Mucosa of rectum (tissue), 2 donors: ENCODE data around the gene IL17F.

Experiments used
- H3K27ac ChIP-seq, 2 donors: one replicate each; pipeline ENCODE4 v1.7.0; 2013; ENCODE audit warnings: inconsistent platforms in 2 of 2, low read depth in 2 of 2, low read length in 2 of 2
- H3K27me3 ChIP-seq, 2 donors: one replicate each; pipeline ENCODE4 v1.7.0; 2013; ENCODE audit warnings: low read length in 2 of 2; ENCODE audit not compliant: control insufficient read depth in 2 of 2, insufficient read depth in 2 of 2
- H3K36me3 ChIP-seq, 2 donors: one replicate each; pipeline ENCODE4 v1.7.0; 2013; ENCODE audit warnings: low read length in 2 of 2; ENCODE audit not compliant: control insufficient read depth in 2 of 2, insufficient read depth in 2 of 2
- H3K4me1 ChIP-seq, 2 donors: one replicate each; pipeline ENCODE4 v1.7.0; 2013; ENCODE audit warnings: low read length in 2 of 2, mild to moderate bottlenecking in 1 of 2; ENCODE audit not compliant: control insufficient read depth in 2 of 2, insufficient read depth in 2 of 2
- H3K4me3 ChIP-seq, 2 donors: one replicate each; pipeline ENCODE4 v1.7.0; 2013; ENCODE audit warnings: low read length in 2 of 2
- H3K9ac ChIP-seq, 2 donors: one replicate each; pipeline ENCODE4 v1.7.0; 2013; ENCODE audit warnings: low read length in 2 of 2, low read depth in 1 of 2, mild to moderate bottlenecking in 1 of 2
- H3K9me3 ChIP-seq, 2 donors: one replicate each; pipeline ENCODE4 v1.7.0; 2013; ENCODE audit warnings: low read length in 2 of 2; ENCODE audit not compliant: control insufficient read depth in 2 of 2
- donor health status: healthy.
- donor health status: Normal muscosa, but diverticular disease.

The IL17F gene

DNA sequence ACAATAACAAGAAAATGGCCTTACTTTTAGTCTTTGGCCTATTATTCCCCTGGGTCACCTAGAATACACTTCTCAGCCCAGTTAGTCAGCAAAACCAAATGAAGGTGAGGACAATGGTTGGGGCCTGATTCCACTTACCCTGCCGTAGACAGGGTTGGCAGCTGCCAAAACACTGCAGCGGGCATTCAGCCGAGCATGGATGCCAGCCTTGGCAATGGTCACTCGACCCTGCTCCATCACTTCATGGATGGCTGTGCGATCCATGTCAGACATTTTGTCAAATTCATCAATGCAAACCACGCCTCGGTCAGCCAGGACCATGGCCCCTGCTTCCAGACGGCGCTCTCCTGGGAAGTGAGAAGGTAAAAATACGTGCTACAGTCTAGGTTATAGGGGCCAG is 31.8 kb upstream of the IL17F start:
- Histone ChIP-seq H3K27me3 (no peaks in the 10 kb centered on the region), H3K4me1 (no peaks in the 10 kb centered on the region), H3K9ac (no peak overlapping the region), H3K27ac (no peak overlapping the region), H3K9me3 (no peaks in the 10 kb centered on the region), H3K4me3 (no peak overlapping the region), H3K36me3 (peaks cover 61 to 69% of the 10 kb centered on the region in 2 donors)

GRCh38 chr6:52271852-52272460 is 27.7 kb upstream of the IL17F start:
- Histone ChIP-seq H3K9me3 (no peaks in the 10 kb centered on the region), H3K27ac (no peak overlapping the region), H3K27me3 (no peaks in the 10 kb centered on the region), H3K36me3 (peaks cover 64 to 65% of the 10 kb centered on the region in 2 donors), H3K4me1 (no peaks in the 10 kb centered on the region), H3K9ac (no peak overlapping the region), H3K4me3 (no peak overlapping the region)

- H3K36me3 ChIP-seq: peaks cover 39 to 44% of the 10 kb centered on the region in 2 donors
- H3K27ac ChIP-seq: no peak overlapping the region
- no peaks in the 10 kb centered on the region for H3K27me3 ChIP-seq
- no peak overlapping the region for H3K9ac ChIP-seq
- H3K4me3 ChIP-seq: no peak overlapping the region
- H3K4me1 ChIP-seq: no peaks in the 10 kb centered on the region
- H3K9me3 ChIP-seq: no peaks in the 10 kb centered on the region
Observed at GRCh38 chr6:52263709-52264540, 19.6 kb upstream of the IL17F start.

DNA sequence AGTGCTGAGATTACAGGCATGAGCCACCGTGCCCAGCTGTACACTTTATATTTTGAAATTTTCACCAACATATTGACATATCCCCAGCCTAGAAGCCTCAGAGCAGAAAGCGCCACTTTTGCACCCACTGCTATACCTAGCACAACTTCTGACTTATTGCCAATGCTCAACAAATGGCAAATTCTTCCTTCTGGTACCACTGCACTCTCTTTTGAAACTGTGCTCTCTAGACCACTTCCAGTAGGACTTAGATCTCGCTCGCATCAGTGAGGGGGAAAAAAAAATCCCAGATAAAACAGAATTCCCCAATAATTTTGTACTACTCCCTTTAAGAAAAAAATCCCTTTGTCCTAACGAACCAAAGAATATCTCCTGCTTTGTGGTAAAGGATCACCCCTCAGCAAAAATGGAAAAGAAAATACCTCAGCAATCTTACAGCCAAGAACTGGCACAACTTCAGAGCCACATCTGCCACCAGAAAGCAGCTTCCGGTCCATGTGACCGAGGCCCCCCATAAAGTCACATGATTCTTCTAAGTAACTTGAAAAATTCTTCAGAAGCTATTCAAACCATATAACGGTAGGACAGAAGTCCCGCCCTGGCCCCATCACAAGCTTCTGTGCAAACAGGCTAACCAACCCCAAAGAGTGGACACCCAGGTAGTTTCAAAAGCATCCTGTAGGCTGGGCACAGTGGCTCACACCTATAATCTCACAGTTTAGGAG is 18.5 kb upstream of the IL17F start:
- Histone ChIP-seq H3K27ac (no peak overlapping the region), H3K4me1 (no peaks in the 10 kb centered on the region), H3K27me3 (no peaks in the 10 kb centered on the region), H3K9ac (no peak overlapping the region), H3K4me3 (no peak overlapping the region), H3K36me3 (peaks cover 28 to 35% of the 10 kb centered on the region in 2 donors), H3K9me3 (no peaks in the 10 kb centered on the region)

DNA sequence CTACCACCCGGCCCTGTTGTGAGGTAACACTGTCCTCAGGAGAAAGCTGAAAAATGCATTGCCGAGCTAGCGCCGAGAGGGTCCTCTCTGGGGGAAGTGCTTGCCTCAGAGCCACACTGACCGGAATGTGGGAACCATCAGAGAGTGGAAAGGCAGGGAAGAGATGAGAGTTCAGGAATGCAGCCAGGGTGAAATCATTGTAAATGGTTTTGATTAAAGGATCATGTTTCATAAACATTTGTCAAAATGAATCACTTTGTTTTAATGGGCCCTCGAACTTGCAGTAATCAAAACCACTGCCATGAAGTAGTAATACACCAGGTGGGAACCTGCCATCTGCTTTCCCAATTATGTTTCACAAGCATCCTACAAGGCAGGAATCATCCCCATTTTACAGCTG is 16.9 kb upstream of the IL17F start:
- Histone ChIP-seq H3K9ac (no peak overlapping the region), H3K4me3 (no peak overlapping the region), H3K27me3 (no peaks in the 10 kb centered on the region), H3K36me3 (peaks cover 17 to 27% of the 10 kb centered on the region in 2 donors), H3K9me3 (no peaks in the 10 kb centered on the region), H3K4me1 (no peaks in the 10 kb centered on the region), H3K27ac (no peak overlapping the region)

GRCh38 chr6:52260634-52261033 is 16.3 kb upstream of the IL17F start:
- H3K27me3 ChIP-seq: no peaks in the 10 kb centered on the region
- H3K36me3 ChIP-seq: peaks cover 12 to 21% of the 10 kb centered on the region in 2 donors
- no peak overlapping the region for H3K9ac ChIP-seq
- H3K4me3 ChIP-seq: no peak overlapping the region
- H3K4me1 ChIP-seq: no peaks in the 10 kb centered on the region
- no peaks in the 10 kb centered on the region for H3K9me3 ChIP-seq
- no peak overlapping the region for H3K27ac ChIP-seq

- no peaks in the 10 kb centered on the region for H3K36me3 ChIP-seq
- H3K4me3 ChIP-seq: no peak overlapping the region
- no peak overlapping the region for H3K9ac ChIP-seq
- no peaks in the 10 kb centered on the region for H3K4me1 ChIP-seq
- H3K9me3 ChIP-seq: no peaks in the 10 kb centered on the region
- H3K27me3 ChIP-seq: peaks cover 3 to 10% of the 10 kb centered on the region in 2 donors
- no peak overlapping the region for H3K27ac ChIP-seq
Observed at GRCh38 chr6:52255434-52255833, 11.1 kb upstream of the IL17F start.

GRCh38 chr6:52254731-52255378 is 10.6 kb upstream of the IL17F start:
- H3K4me1 ChIP-seq: no peaks in the 10 kb centered on the region
- no peaks in the 10 kb centered on the region for H3K36me3 ChIP-seq
- no peak overlapping the region for H3K27ac ChIP-seq
- no peak overlapping the region for H3K4me3 ChIP-seq
- peaks cover 3 to 10% of the 10 kb centered on the region in 2 donors for H3K27me3 ChIP-seq
- H3K9ac ChIP-seq: no peak overlapping the region
- H3K9me3 ChIP-seq: no peaks in the 10 kb centered on the region

GRCh38 chr6:52253494-52253893 is 9.2 kb upstream of the IL17F start:
- H3K4me3 ChIP-seq: no peak overlapping the region

DNA sequence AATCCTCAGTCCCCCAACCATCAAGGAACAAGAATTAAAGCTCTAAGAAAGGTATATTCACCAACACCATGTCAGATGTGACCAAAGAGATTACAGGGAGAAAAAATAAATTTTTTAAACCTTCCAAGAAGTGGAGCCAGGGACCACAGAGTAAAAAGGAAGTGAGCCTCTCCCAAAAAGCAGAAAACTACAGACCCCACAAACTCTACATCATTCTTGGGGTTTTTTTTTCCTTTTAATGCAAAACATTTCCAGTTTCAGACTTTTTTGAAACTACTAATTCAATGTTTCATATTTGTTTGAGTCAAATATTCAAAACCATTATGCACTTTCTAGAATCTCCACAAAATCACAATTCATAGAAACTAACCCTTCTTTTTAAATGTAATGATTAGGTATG is 6.8 kb upstream of the IL17F start:
- H3K9ac ChIP-seq: no peak overlapping the region
- no peaks in the 10 kb centered on the region for H3K36me3 ChIP-seq
- no peak overlapping the region for H3K4me3 ChIP-seq
- no peaks in the 10 kb centered on the region for H3K4me1 ChIP-seq
- peaks cover 3 to 10% of the 10 kb centered on the region in 2 donors for H3K27me3 ChIP-seq
- H3K9me3 ChIP-seq: no peaks in the 10 kb centered on the region
- H3K27ac ChIP-seq: no peak overlapping the region

More at GRCh38 chr6:52253494-52253893, 9.2 kb upstream of the IL17F start:
- no peaks in the 10 kb centered on the region for H3K4me1 ChIP-seq
- no peak overlapping the region for H3K27ac ChIP-seq
- no peaks in the 10 kb centered on the region for H3K9me3 ChIP-seq
- no peak overlapping the region for H3K9ac ChIP-seq
- H3K27me3 ChIP-seq: peaks cover 3 to 10% of the 10 kb centered on the region in 2 donors
- no peaks in the 10 kb centered on the region for H3K36me3 ChIP-seq
